Measurements from ENCODE around the gene IGF1R. TPM values are rescaled to one million over a fixed set of nuclear protein-coding genes. Genes with fewer than 3 reads are reported as not detected.

The IGF1R gene
- total and polyA plus RNA-seq, 12 donors = 8.6 to 138 (median 66.0) TPM

DNA sequence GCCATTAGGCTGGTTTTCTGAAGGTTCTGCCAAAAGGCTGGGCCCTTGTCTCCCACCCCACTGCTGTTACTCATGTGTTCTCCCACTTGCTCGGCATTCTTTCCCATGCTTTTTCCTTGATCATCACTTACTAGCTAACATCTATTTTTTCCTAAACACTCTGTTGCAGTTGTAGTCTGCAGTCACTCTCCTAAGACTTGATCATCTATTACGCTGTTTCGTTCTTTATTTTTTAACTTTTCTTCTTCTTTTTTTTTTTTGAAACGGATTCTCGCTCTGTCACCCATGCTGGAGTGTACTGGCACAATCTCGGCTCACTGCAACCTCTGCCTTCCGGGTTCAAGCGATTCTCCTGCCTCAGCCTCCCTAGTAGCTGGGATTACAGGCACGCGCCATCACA is 176.3 kb downstream of the IGF1R start:
- TF ChIP-seq POLR2A (IDR thresholded peaks at IDR 0.05) (no peak), CTCF (IDR thresholded peaks at IDR 0.05) (no peak)
- Histone ChIP-seq H3K4me1 (replicated peaks in 1 of 2) (peaks cover 0 to 11% of the 10 kb centered on the region in 2 donors), H3K9me3 (replicated peaks in 1 of 3) (peaks cover 0 to 10% (median 0%) of the 10 kb centered on the region in 3 donors), H3K27ac (no peak overlapping the region), H3K4me3 (no peak overlapping the region), H3K36me3 (replicated peaks in 1 of 2) (no peaks in the 10 kb centered on the region), H3K27me3 (no peaks in the 10 kb centered on the region)
- DNase-seq = no peak
- intact Hi-C loops (cut with DNase I) = no loop called here
- 94 to 98% (median 97%) methylated on average over 10 of the region's 10 CpGs for WGBS, 4 donors

DNA sequence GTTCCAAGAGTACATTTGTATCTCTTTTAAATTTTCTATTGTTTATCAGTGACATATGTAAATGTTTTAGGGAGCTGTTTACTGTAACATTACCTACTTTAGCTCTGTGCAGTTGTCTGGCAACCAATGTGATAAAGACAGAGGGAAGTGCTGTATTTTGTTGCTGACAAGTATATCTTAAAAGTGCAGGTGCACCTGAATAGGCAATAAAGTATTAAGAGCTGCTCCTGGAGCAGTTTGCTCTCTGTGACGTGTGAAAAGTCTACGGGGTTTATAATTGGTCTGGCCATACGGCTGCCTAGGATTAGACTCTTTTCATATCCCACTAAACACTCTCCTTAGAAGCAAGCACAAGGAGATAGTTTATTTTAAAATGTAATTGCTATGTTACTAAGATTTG is 178.3 kb downstream of the IGF1R start:
- TF ChIP-seq CTCF (IDR thresholded peaks at IDR 0.05) = no peak
- TF ChIP-seq POLR2A (IDR thresholded peaks at IDR 0.05) = no peak
- intact Hi-C loops (cut with DNase I) = no loop called here
- no peak for DNase-seq
- H3K36me3 ChIP-seq (replicated peaks in 1 of 2) = no peaks in the 10 kb centered on the region
- no peak overlapping the region for H3K4me3 ChIP-seq
- no peak overlapping the region for H3K27ac ChIP-seq
- WGBS, 4 donors = 81 to 98% (median 92%) methylated on average over 3 of the region's 3 CpGs
- peaks cover 0 to 17% (median 0%) of the 10 kb centered on the region in 3 donors for H3K9me3 ChIP-seq (replicated peaks in 1 of 3)
- H3K4me1 ChIP-seq (replicated peaks in 1 of 2) = peaks cover 0 to 11% of the 10 kb centered on the region in 2 donors
- no peaks in the 10 kb centered on the region for H3K27me3 ChIP-seq

- Histone ChIP-seq H3K36me3 (replicated peaks in 1 of 2) (no peaks in the 10 kb centered on the region), H3K4me3 (no peak overlapping the region), H3K27me3 (no peaks in the 10 kb centered on the region), H3K27ac (no peak overlapping the region), H3K9me3 (replicated peaks in 1 of 3) (peaks cover 0 to 17% (median 0%) of the 10 kb centered on the region in 3 donors), H3K4me1 (replicated peaks in 1 of 2) (peaks cover 0 to 11% of the 10 kb centered on the region in 2 donors)
- no peak for DNase-seq
- TF ChIP-seq CTCF (IDR thresholded peaks at IDR 0.05) (no peak), POLR2A (IDR thresholded peaks at IDR 0.05) (no peak)
- intact Hi-C loops (cut with DNase I) = no loop called here
- WGBS, 4 donors = 80 to 93% (median 83%) methylated on average over 3 of the region's 3 CpGs
Observed at GRCh38 chr15:98827217-98827616, 178.9 kb downstream of the IGF1R start.

DNA sequence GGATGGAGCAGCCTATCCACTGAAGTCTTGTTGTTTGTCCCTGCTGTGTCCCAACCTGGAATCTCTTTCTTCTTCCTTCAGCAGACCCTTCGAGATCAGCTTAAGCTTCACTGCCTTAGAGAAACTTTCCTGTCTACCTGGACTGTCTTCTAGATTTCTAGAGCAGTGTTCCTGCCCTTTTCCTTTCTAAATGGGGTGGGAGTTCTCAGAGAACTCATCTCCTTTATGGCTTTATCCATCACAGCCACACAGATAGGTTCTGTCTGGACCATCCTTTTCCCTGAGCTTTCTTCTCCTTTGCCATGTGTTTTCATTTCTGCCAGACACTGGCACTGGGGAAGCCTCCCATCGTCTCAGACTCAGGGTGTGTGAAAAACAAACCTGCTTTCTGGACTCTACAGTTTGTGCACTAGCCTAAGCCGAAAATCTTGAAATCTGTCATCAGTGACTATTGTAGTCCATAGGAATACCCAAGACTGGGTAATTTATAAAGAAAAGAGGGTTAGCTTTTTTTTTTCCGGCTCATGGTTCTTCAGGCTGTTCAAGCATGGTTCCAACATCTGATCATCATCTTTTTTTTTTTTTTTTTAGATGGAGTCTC is 181.8 kb downstream of the IGF1R start:
- intact Hi-C loops (cut with DNase I) = no loop called here
- H3K4me3 ChIP-seq = no peak overlapping the region
- no peaks in the 10 kb centered on the region for H3K27me3 ChIP-seq
- H3K36me3 ChIP-seq (replicated peaks in 1 of 2) = no peaks in the 10 kb centered on the region
- H3K27ac ChIP-seq = no peak overlapping the region
- DNase-seq = no peak
- WGBS, 4 donors = 96 to 99% (median 98%) methylated on average over 4 of the region's 4 CpGs
- peaks cover 0 to 17% (median 0%) of the 10 kb centered on the region in 3 donors for H3K9me3 ChIP-seq (replicated peaks in 1 of 3)
- no peak for TF ChIP-seq CTCF (IDR thresholded peaks at IDR 0.05)
- TF ChIP-seq POLR2A (IDR thresholded peaks at IDR 0.05) = no peak
- peaks cover 0 to 3% of the 10 kb centered on the region in 2 donors for H3K4me1 ChIP-seq (replicated peaks in 1 of 2)

Data from adrenal gland (tissue), 12 donors.